ENCODE data around the gene KNCN.

KNCN gene

DNA sequence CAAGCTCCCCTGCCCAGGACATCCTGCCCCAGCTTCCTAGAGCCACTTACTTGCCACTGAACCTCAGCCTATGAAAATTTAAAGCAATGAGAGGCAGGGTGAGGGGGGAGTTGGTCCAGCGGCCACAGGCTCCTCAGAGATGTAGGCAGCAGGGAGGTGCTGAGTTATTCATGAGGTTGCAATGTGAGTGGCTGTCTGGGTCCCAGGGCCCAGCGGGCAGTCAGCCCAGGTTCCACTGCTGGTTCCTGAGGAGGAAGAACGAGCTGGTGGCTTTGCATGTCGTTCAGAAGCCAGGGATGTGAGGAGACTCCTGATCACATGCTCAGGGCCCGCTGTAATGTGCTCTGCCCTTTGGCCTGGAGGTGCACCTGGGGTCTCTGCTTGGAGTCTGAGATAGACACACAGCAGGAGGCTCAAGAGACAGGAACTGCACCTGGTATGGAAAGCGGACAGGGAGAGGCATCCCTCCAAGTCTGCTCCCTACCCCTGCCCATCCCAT, at the start of gene KNCN:
TSS of gene KNCN (minus strand) at position 51 of the 499 bp plus-strand sequence. CDS start 432 bp downstream, outside the sequence.
- in situ Hi-C loops (cut with HindIII; ENCODE audit: low sequenced_read_pairs) = no loop called here

DNA sequence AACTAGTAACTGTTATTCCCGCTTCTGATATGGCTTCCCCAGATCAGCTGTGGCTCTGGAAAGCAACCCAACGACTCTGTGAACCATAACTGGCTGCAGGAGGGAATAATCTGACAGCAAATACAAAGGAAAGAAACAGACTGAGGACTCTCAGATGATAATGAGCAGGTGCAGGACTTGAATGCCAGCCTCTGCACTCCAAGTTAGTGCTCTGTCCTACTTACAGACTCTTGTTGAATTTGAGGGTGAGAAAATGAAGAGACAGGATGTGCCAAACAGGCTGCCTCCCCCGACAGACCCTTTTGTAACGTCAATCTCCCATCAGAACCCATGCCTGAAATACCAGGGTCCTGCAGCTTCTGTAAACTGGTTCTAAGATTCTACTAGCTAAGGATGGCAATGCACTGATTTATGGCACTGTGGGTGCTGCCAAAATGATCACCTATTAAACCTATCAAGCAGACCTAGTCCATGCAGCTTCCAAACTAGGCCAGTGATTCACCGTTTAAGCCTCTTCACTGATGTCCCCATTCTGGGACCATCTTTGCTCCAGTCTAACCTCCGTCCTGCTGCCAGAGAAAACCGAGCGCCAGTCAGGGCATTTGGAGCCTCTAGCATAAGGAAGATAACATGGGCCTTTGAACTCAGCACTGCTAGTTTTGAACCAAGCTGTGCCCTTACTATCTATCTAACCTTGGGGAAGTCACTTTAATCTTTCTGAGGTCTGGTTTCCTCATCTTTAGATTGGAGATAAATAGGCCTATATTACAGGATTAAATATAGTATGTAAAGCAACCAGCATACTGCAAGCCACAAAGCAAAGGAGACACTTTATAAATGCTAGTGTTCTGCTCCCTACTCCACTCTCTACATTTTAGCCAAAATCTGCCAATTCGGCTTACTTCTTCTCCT, 47.9 kb upstream of the KNCN start:
- in situ Hi-C loops (cut with HindIII; ENCODE audit: low sequenced_read_pairs) = no loop called here

DNA sequence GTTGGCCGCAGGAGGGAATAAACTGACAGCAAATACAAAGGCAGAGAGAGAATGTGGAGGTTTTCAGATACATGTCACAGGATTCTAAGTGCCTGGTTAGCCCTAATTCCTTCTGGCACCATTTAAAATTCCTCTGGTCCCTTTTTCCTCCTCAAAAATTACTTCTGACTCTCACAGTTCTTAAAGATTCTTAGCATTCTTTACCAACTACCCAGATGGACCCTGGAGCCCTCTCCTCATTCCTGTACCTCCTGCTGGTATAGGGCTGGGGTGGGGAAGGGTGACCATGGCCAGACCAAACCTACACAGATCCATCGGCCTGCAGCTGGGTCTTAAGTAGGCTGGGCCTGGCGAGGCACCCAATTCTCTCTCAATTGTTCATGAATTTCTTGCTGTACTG, 45.4 kb upstream of the KNCN start:
- in situ Hi-C loops (cut with HindIII; ENCODE audit: low sequenced_read_pairs) = no loop called here

DNA sequence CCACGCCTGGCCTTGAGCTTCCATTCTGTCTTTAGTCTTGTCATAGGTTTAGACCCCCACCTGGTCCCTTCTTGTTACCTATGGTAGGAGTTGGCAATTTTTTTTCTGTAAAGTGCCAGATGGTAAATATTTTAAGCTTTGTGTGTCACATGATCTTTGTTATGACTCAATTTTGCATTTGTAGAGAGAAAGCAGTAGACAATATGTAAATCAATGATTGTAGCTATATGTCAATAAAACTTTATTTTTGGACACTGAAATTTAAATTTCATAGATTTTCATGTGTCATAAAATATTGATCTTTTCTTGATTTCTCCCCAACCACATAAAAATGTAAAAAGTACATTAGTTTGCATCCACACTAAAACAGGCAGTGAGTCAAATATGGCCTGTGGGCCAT, 44.6 kb upstream of the KNCN start:
- in situ Hi-C loops (cut with HindIII; ENCODE audit: low sequenced_read_pairs) = no loop called here

DNA sequence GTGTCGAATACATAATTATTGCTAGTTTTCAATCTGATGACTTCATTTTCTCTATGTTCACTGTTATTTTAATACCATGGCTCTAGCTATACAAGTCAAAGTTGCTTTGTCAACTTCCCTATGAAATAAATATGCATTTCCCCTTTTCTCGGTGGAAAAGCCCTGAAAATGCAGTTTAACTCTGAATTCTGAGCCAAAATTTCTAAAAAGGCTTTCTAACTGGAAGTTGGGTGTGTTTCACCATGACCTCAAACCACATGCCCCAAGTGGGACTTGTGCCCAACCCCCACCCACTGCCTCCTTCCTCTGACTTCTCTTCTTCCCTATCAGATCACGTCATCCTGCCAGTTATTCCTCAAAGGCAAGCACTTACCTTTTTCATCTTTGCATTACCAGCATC, 43.7 kb upstream of the KNCN start:
- in situ Hi-C loops (cut with HindIII; ENCODE audit: low sequenced_read_pairs) = no loop called here

DNA sequence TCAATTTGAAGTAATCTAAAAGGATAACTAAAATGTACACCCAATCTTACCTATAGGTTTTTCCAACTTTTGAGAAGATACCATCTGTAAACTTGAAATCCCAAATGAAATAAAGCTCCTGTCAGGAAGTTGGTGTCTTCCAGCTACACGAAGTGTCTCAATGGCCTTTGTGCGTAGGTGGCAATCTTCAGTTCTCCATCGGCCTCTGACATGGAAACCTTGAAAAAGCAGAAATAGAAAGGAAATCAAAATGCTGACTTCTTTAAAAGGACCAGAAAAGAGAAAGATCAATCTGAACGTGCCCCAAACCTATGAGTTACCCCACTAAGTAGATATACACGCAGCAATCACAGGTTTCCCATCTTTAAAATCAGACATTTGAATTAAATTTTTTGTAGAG, 42.6 kb upstream of the KNCN start:
- in situ Hi-C loops (cut with HindIII; ENCODE audit: low sequenced_read_pairs) = no loop called here

DNA sequence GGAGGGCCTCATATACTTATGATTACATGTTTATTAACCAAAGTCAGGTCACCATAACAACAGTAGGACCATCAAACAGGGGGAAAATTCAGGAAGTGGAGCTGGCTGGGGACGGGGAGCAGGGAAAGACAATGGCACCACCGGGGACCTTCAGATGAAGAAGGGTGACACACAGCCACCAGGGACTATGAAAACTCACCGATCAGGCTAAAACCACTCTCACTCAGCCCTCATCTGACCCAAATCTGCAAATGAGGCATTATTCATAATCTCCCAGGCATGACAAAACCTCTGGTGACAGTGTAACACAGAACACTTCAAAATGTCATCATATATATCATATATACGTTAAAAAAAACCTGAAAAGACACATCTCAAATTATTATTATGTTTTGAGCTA, 41.4 kb upstream of the KNCN start:
- in situ Hi-C loops (cut with HindIII; ENCODE audit: low sequenced_read_pairs) = no loop called here

DNA sequence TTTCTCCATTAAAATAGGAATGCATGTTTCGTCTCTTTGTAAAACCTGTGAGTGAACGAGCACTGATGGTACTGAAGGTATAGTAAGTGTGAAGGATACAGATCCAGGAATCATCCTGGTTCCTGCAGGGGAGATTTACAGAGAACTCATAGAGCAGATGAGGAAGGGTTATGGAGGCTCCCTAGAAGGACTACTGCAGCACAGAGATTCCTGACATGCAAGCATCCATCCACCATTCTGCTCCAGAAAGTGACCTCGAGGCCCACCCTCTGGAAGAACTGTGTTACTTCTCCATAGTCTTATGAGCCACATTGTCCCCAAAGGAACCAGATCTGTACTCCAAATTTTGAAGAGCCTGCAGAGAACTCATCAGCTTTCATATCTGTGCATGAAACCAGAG, 38.1 kb upstream of the KNCN start:
- in situ Hi-C loops (cut with HindIII; ENCODE audit: low sequenced_read_pairs) = no loop called here

DNA sequence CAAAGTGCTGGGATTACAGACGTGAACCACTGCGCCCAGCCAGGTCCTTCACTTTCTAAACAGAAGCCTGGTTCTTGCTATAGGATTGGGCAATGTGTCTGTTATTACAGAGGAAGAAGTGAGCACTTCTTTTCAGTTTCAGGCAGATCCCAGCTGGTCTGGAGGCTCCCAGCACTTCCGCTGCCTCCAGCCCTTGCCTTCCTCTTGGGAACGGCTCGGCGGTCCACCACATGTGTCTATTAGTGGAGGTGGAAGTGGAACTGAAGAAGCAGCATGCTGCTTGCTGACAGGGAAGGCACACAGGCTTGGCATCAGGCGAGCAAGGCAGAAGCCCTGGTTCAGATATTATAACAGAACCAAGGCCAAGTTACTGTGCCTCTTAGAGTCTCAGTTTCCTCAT, 35.6 kb upstream of the KNCN start:
- in situ Hi-C loops (cut with HindIII; ENCODE audit: low sequenced_read_pairs) = no loop called here

DNA sequence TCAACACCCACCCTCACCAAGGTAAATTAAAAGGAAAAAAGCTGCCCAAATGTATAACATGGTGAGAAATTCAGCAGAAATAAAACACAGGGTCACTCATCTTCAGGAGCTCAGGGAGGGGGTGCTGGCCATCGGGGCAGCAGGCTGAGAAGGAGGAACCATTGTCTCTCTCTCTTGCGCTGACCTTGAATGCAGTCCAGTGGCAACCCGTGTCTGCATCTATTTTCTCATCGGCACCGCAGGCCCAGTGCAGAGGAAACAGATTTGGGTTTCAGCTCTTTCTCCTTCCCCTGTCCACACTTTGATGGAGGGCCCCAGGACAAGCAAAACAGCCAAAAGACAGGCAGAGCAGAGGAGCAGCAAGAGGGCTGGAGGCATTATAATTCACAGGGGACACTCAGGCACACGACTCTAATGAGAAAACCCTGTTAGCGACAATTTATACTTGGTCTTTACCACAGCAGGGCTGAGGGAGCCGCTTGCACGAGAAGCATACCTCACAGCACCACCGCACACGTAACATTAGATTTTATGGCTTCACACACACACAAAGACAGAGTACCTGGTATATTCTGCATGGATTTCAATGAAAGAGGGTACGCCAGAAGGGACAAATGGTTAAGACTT, 34.0 kb upstream of the KNCN start:
- in situ Hi-C loops (cut with HindIII; ENCODE audit: low sequenced_read_pairs) = no loop called here

DNA sequence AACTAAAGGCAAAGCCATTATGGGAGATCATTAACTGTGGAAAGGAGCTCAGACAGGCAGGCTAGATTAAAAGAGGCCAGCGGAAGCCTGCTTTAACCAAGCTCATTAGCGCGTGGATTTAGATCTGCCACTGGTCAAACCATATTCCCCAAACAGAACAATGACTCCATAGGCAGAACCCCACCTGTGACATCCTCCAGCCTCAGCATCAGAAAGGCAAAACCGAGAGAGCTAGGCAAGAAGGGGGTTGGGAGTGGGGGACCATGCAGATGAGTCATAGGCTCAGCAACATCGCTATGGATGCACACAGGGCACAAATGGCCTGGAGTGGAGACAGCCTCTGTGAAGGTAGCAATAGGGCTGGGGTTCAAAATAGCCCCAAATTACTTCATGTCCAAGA, 32.0 kb upstream of the KNCN start:
- in situ Hi-C loops (cut with HindIII; ENCODE audit: low sequenced_read_pairs) = no loop called here

DNA sequence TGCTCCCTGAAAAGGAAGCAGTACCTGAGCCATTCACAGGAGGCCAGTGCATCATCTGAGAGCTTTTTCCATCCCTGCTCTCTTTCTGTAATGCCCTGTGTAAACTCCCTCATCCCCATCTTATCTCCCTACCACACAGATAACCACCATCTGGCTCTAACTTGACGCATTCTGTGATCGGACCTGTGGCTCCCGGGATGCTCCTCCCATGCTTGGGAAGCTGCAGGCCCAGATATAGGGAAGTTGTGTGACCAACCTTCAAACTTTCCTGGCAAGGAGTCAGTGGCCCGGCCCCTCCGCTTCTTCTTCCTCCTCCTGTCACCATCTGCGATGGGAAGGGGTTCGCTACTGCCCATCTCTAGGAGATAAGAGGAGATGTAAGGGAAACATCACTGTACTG, 31.5 kb upstream of the KNCN start:
- in situ Hi-C loops (cut with HindIII; ENCODE audit: low sequenced_read_pairs) = no loop called here

DNA sequence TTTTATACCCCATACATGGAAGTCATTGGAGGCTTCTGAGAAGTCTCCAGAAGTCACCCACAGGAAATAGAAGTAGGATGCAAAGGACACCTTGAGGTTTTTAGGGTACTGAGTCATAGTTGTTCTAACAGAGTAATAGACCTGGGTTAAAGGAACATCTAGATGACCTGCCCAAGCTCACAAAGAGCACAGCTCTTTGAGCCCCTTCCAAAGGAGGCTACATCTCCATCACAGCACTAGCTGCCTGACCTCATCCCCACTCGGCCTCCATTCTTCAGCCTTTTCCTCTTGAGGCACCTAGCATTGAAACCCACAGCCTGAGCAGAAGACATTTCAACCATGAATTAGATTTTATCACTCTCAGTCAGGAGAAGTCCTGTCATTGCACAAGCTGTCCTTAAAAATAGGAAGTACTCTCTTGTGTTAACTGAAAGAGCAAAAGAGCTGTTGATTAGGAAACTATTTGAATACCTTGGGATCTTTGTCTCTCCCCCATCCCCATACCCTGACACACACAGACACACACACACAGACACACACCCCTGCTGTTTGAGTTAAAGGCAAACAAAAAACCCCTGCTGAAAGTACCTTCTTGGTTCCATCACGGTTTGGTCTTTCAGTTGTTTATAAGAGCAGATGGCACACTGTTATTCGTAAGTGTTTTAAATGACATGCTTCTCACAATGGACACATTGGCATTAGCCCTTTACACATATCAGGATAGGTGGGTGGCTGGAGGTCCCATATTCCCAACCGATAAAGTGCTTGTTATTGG, 30.4 kb upstream of the KNCN start:
- in situ Hi-C loops (cut with HindIII; ENCODE audit: low sequenced_read_pairs) = no loop called here

DNA sequence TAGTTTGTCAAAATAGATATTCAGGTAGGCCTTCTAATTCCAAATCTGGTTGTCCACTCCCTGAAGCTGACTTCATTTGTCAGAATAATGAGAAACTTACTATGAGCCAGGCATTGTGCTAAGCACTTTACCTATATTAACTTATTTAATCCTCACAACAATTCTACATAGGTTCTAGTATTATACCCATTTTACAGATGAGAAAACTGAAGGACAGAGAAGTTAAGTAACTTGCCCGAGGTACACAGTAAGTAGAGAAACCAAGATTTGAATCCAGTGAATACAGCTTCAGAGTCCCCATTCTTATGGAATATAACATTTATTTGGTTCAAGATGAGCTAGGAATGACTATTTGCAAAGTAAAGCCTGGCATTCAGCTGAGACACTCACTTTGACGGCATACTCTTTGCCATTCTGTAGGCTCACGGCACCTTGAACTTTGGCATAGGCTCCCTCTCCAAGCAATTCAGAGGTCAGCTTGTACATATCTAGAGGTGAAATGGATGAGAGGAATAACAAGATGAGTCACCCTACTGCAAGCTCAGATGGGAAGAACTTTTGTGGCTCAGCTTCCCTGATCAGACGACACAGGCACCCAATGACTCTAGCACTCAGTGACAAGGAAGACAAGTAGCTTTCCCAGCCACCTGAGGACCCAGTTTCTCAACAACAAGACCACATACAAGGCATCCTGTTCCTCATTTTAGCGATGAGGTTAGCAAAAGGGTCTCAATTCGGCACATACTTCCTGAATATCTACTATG, 28.9 kb upstream of the KNCN start:
- in situ Hi-C loops (cut with HindIII; ENCODE audit: low sequenced_read_pairs) = no loop called here

DNA sequence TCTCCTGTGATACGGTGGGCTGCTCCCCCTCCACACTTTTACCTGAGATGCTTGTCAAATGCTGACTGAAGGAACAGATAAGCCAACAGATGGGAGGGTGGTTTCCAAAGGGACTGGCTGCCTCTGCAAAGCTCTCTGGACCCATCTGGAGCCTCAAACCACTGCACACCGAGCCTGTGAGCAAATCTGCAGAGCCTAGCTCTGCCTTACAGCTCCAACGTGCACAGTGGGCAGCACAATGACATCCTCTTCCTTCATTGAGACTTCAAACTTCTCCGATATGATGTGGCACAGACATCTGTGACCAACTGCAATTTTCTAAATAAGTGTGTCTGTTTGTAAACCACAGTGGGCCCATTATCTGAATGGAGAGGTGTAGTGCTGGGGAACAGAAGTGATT, 26.2 kb upstream of the KNCN start:
- in situ Hi-C loops (cut with HindIII; ENCODE audit: low sequenced_read_pairs) = loop anchor here (5.0 kb wide), 1 partner anchor 40 kb away; the partner anchor contains the start of gene MOB3C

DNA sequence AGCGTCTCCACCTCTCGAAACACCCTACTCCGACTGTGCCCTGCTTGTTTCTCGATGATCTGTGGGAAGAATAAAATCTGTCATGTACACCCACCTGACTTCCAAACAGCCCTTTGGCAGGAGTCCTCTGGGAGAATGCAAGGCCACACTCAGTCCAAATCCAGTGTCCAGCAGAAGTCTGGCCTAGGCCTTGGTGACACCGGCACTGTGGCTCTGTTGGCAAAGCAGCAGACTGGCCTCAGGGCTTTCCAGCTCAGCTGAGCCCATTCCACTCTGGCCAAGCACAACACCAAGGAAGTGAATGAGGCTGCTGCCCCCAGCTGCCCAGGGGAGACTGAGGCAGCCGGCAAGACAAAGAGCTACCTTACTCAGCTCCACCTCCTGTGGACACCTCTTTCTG, 25.1 kb upstream of the KNCN start:
- in situ Hi-C loops (cut with HindIII; ENCODE audit: low sequenced_read_pairs) = loop anchor here (5.0 kb wide), 1 partner anchor 41 kb away; the partner anchor contains the start of gene MOB3C

DNA sequence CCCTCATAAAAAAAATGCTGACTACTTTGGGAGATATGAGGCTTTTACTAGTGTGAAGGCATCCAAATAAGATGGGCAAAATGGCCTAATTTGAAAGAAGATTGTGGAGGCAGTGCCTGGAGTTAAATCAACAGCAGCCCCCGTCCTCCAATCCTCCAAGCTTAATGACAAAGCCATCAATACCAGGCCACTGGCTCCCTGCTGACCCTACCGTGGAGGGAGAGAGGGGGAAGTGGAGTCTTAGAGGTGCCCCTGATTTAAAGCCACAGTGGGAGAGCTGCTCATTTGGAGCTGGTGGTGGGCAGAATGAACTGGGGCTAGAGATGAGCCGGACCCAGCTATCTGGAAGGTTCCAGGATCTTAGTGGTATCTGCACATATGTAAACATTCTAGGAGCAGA, 24.3 kb upstream of the KNCN start:
- in situ Hi-C loops (cut with HindIII; ENCODE audit: low sequenced_read_pairs) = loop anchor here (5.0 kb wide), 1 partner anchor 42 kb away; the partner anchor contains the start of gene MOB3C

DNA sequence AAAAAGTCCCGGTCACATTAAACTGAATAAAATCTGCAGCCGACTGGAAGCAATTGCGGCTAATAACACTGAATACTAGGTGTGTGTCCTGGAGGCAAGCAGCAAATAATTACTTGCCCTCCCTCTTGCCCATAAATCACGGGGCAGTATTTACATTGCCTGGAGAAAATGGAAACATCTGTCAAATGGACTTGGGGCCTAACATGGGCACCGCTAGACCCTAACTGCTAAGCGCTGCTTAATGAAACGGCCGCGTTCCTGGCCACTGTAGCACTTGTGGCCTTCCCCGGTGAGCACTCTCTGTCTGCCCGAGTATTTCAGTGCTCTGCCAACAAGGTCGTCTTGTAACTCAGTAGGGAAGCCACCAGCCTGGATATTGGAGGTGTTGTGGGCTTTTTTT, 23.9 kb upstream of the KNCN start:
- in situ Hi-C loops (cut with HindIII; ENCODE audit: low sequenced_read_pairs) = loop anchor here (5.0 kb wide), 1 partner anchor 42 kb away; the partner anchor contains the start of gene MOB3C

DNA sequence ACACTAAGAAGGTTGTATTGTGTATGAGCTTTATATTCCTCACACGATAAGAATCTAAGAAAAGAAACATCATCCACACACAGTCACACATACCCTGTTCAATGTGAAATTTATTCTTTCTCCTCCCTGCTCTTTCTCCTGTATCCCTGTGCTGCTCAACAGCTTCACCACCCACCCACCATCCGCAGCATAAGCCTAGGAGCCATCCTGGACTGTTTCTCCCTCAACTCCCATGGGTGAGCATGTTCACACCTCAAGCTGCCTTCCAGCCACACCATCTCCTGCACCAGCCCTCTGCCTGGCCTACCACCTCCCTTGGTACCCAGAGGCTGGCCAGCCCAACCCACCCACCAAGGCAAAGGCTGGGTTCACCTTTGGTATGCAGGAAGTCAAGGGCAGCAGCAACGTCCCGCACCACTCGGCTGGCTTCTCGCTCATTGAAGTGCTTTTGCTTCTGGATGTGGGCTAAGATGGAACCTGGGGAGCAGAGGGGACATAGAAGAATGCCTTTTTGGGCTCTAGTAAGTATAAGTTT, 20.3 kb upstream of the KNCN start:
- in situ Hi-C loops (cut with HindIII; ENCODE audit: low sequenced_read_pairs) = no loop called here

Measured in endothelial cell of hepatic sinusoid (primary cell).